HepG2 (cell line): ENCODE measurements around the gene RIPOR3. TPM values are rescaled to one million over a fixed set of nuclear protein-coding genes. Genes with fewer than 3 reads are reported as not detected.
A peak's percentile ranks its signal among the peaks of the same experiment; 100 is the strongest.

Source experiments
- HBP1 ChIP-seq: IDR thresholded peaks from 2 replicates; pipeline ENCODE4 v1.6.1; 2016; ENCODE audit warnings: low read depth, control low read depth
- HOXA5 ChIP-seq: sonication (generic); formaldehyde crosslinking; IDR thresholded peaks from 2 replicates; pipeline ENCODE4 v1.4.0; 2020; ENCODE audit warnings: missing genetic modification reagents
- KDM5A ChIP-seq: fragments of 200-600 bp; sonication (generic); IDR thresholded peaks from 2 replicates; pipeline ENCODE4 v1.7.0; 2018; ENCODE audit warnings: antibody characterized with exemption, mild to moderate bottlenecking, low read length, borderline replicate concordance
- MNT ChIP-seq: fragments of 450-650 bp; IDR thresholded peaks from 2 replicates; pipeline ENCODE4 v1.6.1; 2016
- MTERF4 ChIP-seq: sonication (generic); formaldehyde crosslinking; IDR thresholded peaks from 2 replicates; pipeline ENCODE4 v1.8.0; 2023; ENCODE audit warnings: mild to moderate bottlenecking, missing genetic modification reagents
- ZFP41 ChIP-seq: sonication (generic); formaldehyde crosslinking; IDR thresholded peaks from 2 replicates; pipeline ENCODE4 v1.4.0; 2020; ENCODE audit warnings: mild to moderate bottlenecking, missing genetic modification reagents, borderline replicate concordance
- ZNF430 ChIP-seq: sonication (generic); formaldehyde crosslinking; IDR thresholded peaks from 2 replicates; pipeline ENCODE4 v1.9.0; 2021; ENCODE audit warnings: mild to moderate bottlenecking, missing genetic modification reagents
- ZNF546 ChIP-seq: sonication (generic); formaldehyde crosslinking; conservative IDR thresholded peaks from 2 replicates; pipeline ENCODE4 v1.8.1; 2023; ENCODE audit warnings: mild to moderate bottlenecking, missing genetic modification reagents
- ZNF619 ChIP-seq: sonication (generic); formaldehyde crosslinking; IDR thresholded peaks from 2 replicates; pipeline ENCODE4 v1.4.0; 2020; ENCODE audit warnings: mild to moderate bottlenecking, missing genetic modification reagents
- ZNF644 ChIP-seq: IDR thresholded peaks from 2 replicates; pipeline ENCODE4 v1.6.1; 2016; ENCODE audit warnings: low read depth
- ZNF746 ChIP-seq: sonication (generic); formaldehyde crosslinking; IDR thresholded peaks from 2 replicates; pipeline ENCODE4 v1.8.0; 2022; ENCODE audit warnings: mild to moderate bottlenecking, missing genetic modification reagents
- ZNF839 ChIP-seq: sonication (generic); formaldehyde crosslinking; IDR thresholded peaks from 2 replicates; pipeline ENCODE4 v1.4.0; 2020; ENCODE audit warnings: missing genetic modification reagents, mild to moderate bottlenecking, borderline replicate concordance
- ZNF878 ChIP-seq: sonication (generic); formaldehyde crosslinking; IDR thresholded peaks from 2 replicates; pipeline ENCODE4 v1.8.1; 2023; ENCODE audit warnings: mild to moderate bottlenecking, missing genetic modification reagents, moderate library complexity
- polyA plus RNA-seq, 8 experiments: library from polyadenylated mRNA; depleted of rRNA in 3 of 8; stranded (reverse) in 7 of 8; unstranded in 1 of 8; fragments of >200 nt; fragmentation: Illumina TruSeq in 4 of 8; extraction: Trizol in 4 of 8; gene quantifications; 2 replicates each; pipeline versions ENCODE4 v1.2.1 to v1.2.3, GENCODE V29; 2011 to 2016; ENCODE audit warnings: low read depth in 4 of 8, missing spikeins in 1 of 8, mixed read lengths in 1 of 8; ENCODE audit not compliant: insufficient read depth in 1 of 8
- total RNA-seq, 5 experiments: library from RNA; depleted of rRNA; stranded (reverse); fragments of >200 nt; fragmentation: Illumina TruSeq; extraction: Trizol; gene quantifications; 2 replicates each; pipeline ENCODE4 v1.2.3, GENCODE V29; 2016; ENCODE audit warnings: low read depth in 1 of 5
- TF ChIP-seq, protein P1 (sequence below): sonication (generic); formaldehyde crosslinking; IDR thresholded peaks from 2 replicates; pipeline ENCODE4 v1.4.0; 2020; ENCODE audit warnings: missing genetic modification reagents, borderline replicate concordance
- TF ChIP-seq, protein P2 (sequence below): sonication (generic); formaldehyde crosslinking; IDR thresholded peaks from 2 replicates; pipeline ENCODE4 v1.4.0; 2020; ENCODE audit warnings: missing genetic modification reagents
- TF ChIP-seq, protein P3 (sequence below): sonication (generic); formaldehyde crosslinking; IDR thresholded peaks from 2 replicates; pipeline ENCODE4 v1.4.0; 2020; ENCODE audit warnings: missing genetic modification reagents

The RIPOR3 gene
- total and polyA plus RNA-seq, 2 of the 13 experiments (the other 11 are each of a cell fraction or from before 2014, with no cell fraction given), result 0.18 TPM; not detected in 1

DNA sequence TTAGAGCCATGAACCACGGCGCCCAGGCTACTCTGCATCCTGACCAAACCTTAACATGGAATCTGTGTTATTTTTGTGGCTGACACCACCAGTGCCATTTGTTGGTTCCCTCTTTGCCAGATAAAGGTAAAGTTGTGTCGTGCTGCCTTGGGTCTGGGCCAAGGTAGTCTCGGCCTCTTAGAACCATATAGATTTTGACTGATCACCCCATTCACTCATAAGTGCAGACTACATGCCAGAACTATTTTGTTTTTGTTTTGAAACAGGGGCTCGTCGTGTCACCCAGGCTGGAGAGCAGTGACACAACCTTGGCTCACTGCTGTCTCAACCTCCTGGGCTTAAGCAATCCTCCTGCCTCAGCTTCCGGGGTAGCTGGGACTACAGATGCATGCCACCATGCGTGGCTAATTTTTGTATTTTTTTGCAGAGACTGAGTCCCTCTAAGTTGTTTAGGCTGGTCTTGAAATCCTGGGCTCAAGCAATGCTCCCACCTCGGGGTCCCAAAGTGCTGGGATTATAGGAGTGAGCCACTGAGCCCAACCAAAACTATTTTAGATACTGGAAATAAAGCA is 19.2 kb upstream of the RIPOR3 start (continued):
- TF ChIP-seq HBP1 (CRISPR knock-in tag), result no peak
- TF ChIP-seq MNT, result no peak
- TF ChIP-seq ZNF746 (CRISPR knock-in tag), result 0 out of 2 replicates have a peak, but pooled peaks have one; percentile 30
- TF ChIP-seq MTERF4, result no peak
- peak; percentile 58; the same call in 1 of the 2 replicates for TF ChIP-seq ZNF430
- no peak for TF ChIP-seq ZNF839 (CRISPR knock-in tag)
- no peak for TF ChIP-seq ZFP41 (CRISPR knock-in tag)
- TF ChIP-seq, protein P1, sequence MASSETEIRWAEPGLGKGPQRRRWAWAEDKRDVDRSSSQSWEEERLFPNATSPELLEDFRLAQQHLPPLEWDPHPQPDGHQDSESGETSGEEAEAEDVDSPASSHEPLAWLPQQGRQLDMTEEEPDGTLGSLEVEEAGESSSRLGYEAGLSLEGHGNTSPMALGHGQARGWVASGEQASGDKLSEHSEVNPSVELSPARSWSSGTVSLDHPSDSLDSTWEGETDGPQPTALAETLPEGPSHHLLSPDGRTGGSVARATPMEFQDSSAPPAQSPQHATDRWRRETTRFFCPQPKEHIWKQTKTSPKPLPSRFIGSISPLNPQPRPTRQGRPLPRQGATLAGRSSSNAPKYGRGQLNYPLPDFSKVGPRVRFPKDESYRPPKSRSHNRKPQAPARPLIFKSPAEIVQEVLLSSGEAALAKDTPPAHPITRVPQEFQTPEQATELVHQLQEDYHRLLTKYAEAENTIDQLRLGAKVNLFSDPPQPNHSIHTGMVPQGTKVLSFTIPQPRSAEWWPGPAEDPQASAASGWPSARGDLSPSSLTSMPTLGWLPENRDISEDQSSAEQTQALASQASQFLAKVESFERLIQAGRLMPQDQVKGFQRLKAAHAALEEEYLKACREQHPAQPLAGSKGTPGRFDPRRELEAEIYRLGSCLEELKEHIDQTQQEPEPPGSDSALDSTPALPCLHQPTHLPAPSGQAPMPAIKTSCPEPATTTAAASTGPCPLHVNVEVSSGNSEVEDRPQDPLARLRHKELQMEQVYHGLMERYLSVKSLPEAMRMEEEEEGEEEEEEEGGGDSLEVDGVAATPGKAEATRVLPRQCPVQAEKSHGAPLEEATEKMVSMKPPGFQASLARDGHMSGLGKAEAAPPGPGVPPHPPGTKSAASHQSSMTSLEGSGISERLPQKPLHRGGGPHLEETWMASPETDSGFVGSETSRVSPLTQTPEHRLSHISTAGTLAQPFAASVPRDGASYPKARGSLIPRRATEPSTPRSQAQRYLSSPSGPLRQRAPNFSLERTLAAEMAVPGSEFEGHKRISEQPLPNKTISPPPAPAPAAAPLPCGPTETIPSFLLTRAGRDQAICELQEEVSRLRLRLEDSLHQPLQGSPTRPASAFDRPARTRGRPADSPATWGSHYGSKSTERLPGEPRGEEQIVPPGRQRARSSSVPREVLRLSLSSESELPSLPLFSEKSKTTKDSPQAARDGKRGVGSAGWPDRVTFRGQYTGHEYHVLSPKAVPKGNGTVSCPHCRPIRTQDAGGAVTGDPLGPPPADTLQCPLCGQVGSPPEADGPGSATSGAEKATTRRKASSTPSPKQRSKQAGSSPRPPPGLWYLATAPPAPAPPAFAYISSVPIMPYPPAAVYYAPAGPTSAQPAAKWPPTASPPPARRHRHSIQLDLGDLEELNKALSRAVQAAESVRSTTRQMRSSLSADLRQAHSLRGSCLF, result peak; percentile 21; the same call in 1 of the 2 replicates
- TF ChIP-seq, protein P2, sequence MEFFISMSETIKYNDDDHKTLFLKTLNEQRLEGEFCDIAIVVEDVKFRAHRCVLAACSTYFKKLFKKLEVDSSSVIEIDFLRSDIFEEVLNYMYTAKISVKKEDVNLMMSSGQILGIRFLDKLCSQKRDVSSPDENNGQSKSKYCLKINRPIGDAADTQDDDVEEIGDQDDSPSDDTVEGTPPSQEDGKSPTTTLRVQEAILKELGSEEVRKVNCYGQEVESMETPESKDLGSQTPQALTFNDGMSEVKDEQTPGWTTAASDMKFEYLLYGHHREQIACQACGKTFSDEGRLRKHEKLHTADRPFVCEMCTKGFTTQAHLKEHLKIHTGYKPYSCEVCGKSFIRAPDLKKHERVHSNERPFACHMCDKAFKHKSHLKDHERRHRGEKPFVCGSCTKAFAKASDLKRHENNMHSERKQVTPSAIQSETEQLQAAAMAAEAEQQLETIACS (CRISPR knock-in tag), result no peak
- no peak for TF ChIP-seq KDM5A
- peak; percentile 63; the same call in 1 of the 2 replicates for TF ChIP-seq ZNF644 (CRISPR knock-in tag)
- no peak for TF ChIP-seq ZNF878
- 0 out of 2 replicates have a peak, but pooled peaks have one; percentile 33 for TF ChIP-seq HOXA5
- TF ChIP-seq ZNF546 (CRISPR knock-in tag), result no peak
- TF ChIP-seq, protein P3, sequence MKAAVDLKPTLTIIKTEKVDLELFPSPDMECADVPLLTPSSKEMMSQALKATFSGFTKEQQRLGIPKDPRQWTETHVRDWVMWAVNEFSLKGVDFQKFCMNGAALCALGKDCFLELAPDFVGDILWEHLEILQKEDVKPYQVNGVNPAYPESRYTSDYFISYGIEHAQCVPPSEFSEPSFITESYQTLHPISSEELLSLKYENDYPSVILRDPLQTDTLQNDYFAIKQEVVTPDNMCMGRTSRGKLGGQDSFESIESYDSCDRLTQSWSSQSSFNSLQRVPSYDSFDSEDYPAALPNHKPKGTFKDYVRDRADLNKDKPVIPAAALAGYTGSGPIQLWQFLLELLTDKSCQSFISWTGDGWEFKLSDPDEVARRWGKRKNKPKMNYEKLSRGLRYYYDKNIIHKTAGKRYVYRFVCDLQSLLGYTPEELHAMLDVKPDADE (CRISPR knock-in tag), result 0 out of 2 replicates have a peak, but pooled peaks have one; percentile 52
- no peak for TF ChIP-seq ZNF619
